Calu3 (cell line): Measurements from ENCODE around the gene OXER1. TPM values are rescaled to one million over a fixed set of nuclear protein-coding genes. Genes with fewer than 3 reads are reported as not detected.

Experiments used
- BruUV-seq: library from RNA; stranded (reverse); fragments of 400-500 nt; replicated peaks from 2 replicates; lab custom pipeline; 2021; lab: Mats Ljungman, UMichigan
- CTCF ChIA-PET: fragments of 300-600 bp; sonication (Branson Sonifier 250); formaldehyde crosslinking; loops from one replicate; lab custom pipeline; 2022; ENCODE audit warnings: antibody characterized with exemption; lab: Charles Lee
- DNase-seq: peaks from one replicate; pipeline ENCODE4 v3.0.0; 2022
- H3K27ac Mint-ChIP-seq: one replicate; pipeline ENCODE4 v1.8.0; 2022; ENCODE audit warnings: mixed read lengths; ENCODE audit not compliant: unreplicated experiment
- H3K27me3 Mint-ChIP-seq: one replicate; pipeline ENCODE4 v1.8.0; 2022; ENCODE audit warnings: mixed read lengths; ENCODE audit not compliant: unreplicated experiment
- H3K36me3 Mint-ChIP-seq: one replicate; pipeline ENCODE4 v1.8.0; 2022; ENCODE audit warnings: mild to moderate bottlenecking, moderate library complexity, mixed read lengths; ENCODE audit not compliant: insufficient read depth, unreplicated experiment
- H3K4me1 Mint-ChIP-seq: one replicate; pipeline ENCODE4 v1.8.0; 2022; ENCODE audit warnings: mild to moderate bottlenecking, low read depth, mixed read lengths; ENCODE audit not compliant: unreplicated experiment
- H3K4me3 Mint-ChIP-seq: one replicate; pipeline ENCODE4 v1.8.0; 2022; ENCODE audit warnings: mild to moderate bottlenecking, low read depth, moderate library complexity, mixed read lengths; ENCODE audit not compliant: unreplicated experiment
- H3K9me3 Mint-ChIP-seq: one replicate; pipeline ENCODE4 v1.8.0; 2022; ENCODE audit warnings: low read depth, mixed read lengths; ENCODE audit not compliant: unreplicated experiment
- CTCF ChIP-seq: fragments of 200-600 bp; IDR thresholded peaks from one replicate; pipeline ENCODE4 v1.8.0; 2022; ENCODE audit warnings: antibody characterized with exemption; ENCODE audit not compliant: unreplicated experiment
- intact Hi-C: fragments of 100-400 bp; cut with micrococcal nuclease; formaldehyde crosslinking; loops from one replicate; pipeline ENCODE4 v1.10.0; 2022; ENCODE audit not compliant: unreplicated experiment
- total RNA-seq: library from RNA; stranded (reverse); gene quantifications from 2 replicates; pipeline ENCODE4 v1.2.3, GENCODE V29; 2022

Gene OXER1
- total RNA-seq, 1 experiment from 2014 or later: 0.59 TPM

GRCh38 chr2:42771546-42772153, 7.7 kb upstream of the OXER1 start:
- no peak for DNase-seq
- BruUV-seq: no TSS peak
- Mint-ChIP-seq H3K4me1 (no peaks in the 10 kb centered on the region), H3K27ac (no peak overlapping the region), H3K27me3 (no peaks in the 10 kb centered on the region), H3K4me3 (no peak overlapping the region), H3K9me3 (no peaks in the 10 kb centered on the region), H3K36me3 (no peaks in the 10 kb centered on the region)
- no peak for TF ChIP-seq CTCF
- CTCF ChIA-PET: no interaction called here
- intact Hi-C loops: no loop called here

GRCh38 chr2:42770288-42771131, 6.6 kb upstream of the OXER1 start:
- no peaks in the 10 kb centered on the region for H3K4me1 Mint-ChIP-seq

GRCh38 chr2:42769583-42770287, 5.8 kb upstream of the OXER1 start:
- intact Hi-C loops: no loop called here
- no peak for TF ChIP-seq CTCF
- Mint-ChIP-seq H3K4me1 (no peaks in the 10 kb centered on the region), H3K4me3 (no peak overlapping the region), H3K9me3 (no peaks in the 10 kb centered on the region), H3K27me3 (no peaks in the 10 kb centered on the region), H3K36me3 (no peaks in the 10 kb centered on the region), H3K27ac (no peak overlapping the region)
- DNase-seq: no peak
- CTCF ChIA-PET: no interaction called here
- BruUV-seq: no TSS peak

More at GRCh38 chr2:42770288-42771131, 6.6 kb upstream of the OXER1 start:
- no peaks in the 10 kb centered on the region for H3K9me3 Mint-ChIP-seq
- intact Hi-C loops: no loop called here
- BruUV-seq: no TSS peak
- no peaks in the 10 kb centered on the region for H3K36me3 Mint-ChIP-seq
- CTCF ChIA-PET: no interaction called here
- no peaks in the 10 kb centered on the region for H3K27me3 Mint-ChIP-seq
- peak; percentile 56 for TF ChIP-seq CTCF
- H3K4me3 Mint-ChIP-seq: no peak overlapping the region
- H3K27ac Mint-ChIP-seq: no peak overlapping the region
- peak; percentile 35 for DNase-seq

GRCh38 chr2:42768706-42769256, 4.8 kb upstream of the OXER1 start:
- CTCF ChIA-PET: no interaction called here
- H3K9me3 Mint-ChIP-seq: no peaks in the 10 kb centered on the region
- H3K4me1 Mint-ChIP-seq: no peaks in the 10 kb centered on the region
- DNase-seq: no peak
- no peak for TF ChIP-seq CTCF
- H3K36me3 Mint-ChIP-seq: no peaks in the 10 kb centered on the region
- no peak overlapping the region for H3K27ac Mint-ChIP-seq
- H3K4me3 Mint-ChIP-seq: no peak overlapping the region
- no TSS peak for BruUV-seq
- H3K27me3 Mint-ChIP-seq: no peaks in the 10 kb centered on the region
- intact Hi-C loops: no loop called here
